ENCODE results near the gene SYNPO. TPM values are rescaled to one million over a fixed set of nuclear protein-coding genes. Genes with fewer than 3 reads are reported as not detected.

The SYNPO gene
- total and polyA plus RNA-seq, 5 donors, result 552 to 675 (median 598) TPM

DNA sequence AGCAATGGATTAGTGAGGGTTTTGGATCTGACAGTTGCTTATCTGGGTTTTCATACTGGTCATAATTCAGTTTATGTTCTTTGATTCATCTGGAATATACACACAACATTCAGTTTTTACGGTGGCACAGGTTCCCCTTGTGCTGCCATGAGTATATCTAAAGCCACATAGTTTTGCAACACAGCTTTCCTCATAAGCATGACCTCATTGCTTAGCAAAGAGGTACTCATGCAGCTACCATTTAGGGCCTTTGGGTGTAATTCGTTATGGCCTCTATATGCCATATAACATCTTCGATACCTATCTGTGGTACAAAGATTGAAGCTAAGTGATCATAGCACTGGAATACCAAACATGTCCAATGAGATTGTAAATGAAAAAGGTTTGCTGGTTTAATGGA is 63.3 kb downstream of the SYNPO start:
- Histone ChIP-seq H3K27me3 (ENCODE audit: control insufficient read depth, insufficient read depth) (no peaks in the 10 kb centered on the region), H3K27ac (ENCODE audit: low read length) (no peak overlapping the region), H3K9me3 (ENCODE audit: control insufficient read depth, low read length) (no peaks in the 10 kb centered on the region), H3K4me3 (ENCODE audit: low read length) (no peak overlapping the region), H3K4me1 (ENCODE audit: control insufficient read depth, insufficient read depth, low read length) (no peaks in the 10 kb centered on the region)
- intact Hi-C loops (cut with DNase I), result loop anchor here in 1 of 4 donors (5.0 kb wide), 1 partner anchor 141 kb away; no protein-coding TSS in a partner anchor
- DNase-seq (no peak), ATAC-seq (no peak)
- WGBS, result 84% methylated on average over 3 of the region's 3 CpGs

DNA sequence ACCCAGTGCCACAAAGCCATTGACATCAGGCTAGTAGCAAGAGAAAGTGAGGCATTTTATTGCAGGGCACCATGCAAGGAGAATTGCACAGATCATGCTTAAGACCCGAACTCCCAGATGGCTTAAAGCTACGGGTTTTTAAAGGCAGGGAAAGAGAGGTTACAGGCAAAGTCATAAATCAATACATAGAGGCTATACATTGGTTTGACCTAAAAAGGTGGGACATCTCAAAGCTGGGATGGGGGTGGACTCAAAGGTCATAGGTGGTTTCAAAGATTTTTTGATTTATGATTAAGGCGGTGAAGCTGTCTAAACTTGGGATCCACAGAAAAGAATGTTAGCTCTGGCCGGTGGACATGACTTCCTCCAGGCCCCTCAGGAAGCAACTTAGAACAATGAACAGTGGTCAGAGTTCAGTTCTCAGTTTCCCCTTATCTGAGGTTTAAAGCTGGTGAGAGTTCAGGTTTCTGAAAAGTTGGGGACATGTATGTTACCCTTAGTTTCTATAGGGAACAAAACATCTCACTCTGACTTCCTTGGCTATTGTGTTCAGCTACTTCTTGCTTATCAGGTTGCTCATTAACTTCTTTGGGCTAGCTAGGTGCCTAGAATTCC is 66.4 kb downstream of the SYNPO start:
- intact Hi-C loops (cut with DNase I), result no loop called here
- WGBS, result 66% methylated on average over 4 of the region's 4 CpGs

More for the DNA sequence above, 66.4 kb downstream of the SYNPO start:
- H3K4me1 ChIP-seq (ENCODE audit: control insufficient read depth, insufficient read depth, low read length), result no peaks in the 10 kb centered on the region
- no peak for DNase-seq
- no peak overlapping the region for H3K4me3 ChIP-seq (ENCODE audit: low read length)
- no peaks in the 10 kb centered on the region for H3K27me3 ChIP-seq (ENCODE audit: control insufficient read depth, insufficient read depth)
- no peaks in the 10 kb centered on the region for H3K9me3 ChIP-seq (ENCODE audit: control insufficient read depth, low read length)
- H3K27ac ChIP-seq (ENCODE audit: low read length), result no peak overlapping the region
- no peak for ATAC-seq

Other genes starting within 250 kb of the SYNPO start
- gene CD74, start 227.8 kb upstream of the SYNPO start, total RNA-seq, result 100 to 1,000 TPM; 222 to 331 (median 251) TPM
- gene CD74, start 227.8 kb upstream of the SYNPO start, polyA plus RNA-seq, result 201 TPM
- gene RPS14, start 190.9 kb upstream of the SYNPO start, total RNA-seq, result 1,000 to 10,000 TPM; 1,254 to 1,552 (median 1,386) TPM
- gene RPS14, start 190.9 kb upstream of the SYNPO start, polyA plus RNA-seq, result 1,870 TPM
- gene NDST1, start 132.5 kb upstream of the SYNPO start, total RNA-seq, result 10 to 100 TPM; 53.1 to 67.8 (median 58.7) TPM
- 45.9 TPM for gene NDST1, start 132.5 kb upstream of the SYNPO start, polyA plus RNA-seq
- 1 to 10 TPM; 4.0 to 9.3 (median 5.2) TPM for gene MYOZ3, start 20.6 kb downstream of the SYNPO start, total RNA-seq
- gene MYOZ3, start 20.6 kb downstream of the SYNPO start, polyA plus RNA-seq, result 3.3 TPM
- 10 to 100 TPM; 25.1 to 30.8 (median 26.4) TPM for gene RBM22, start 60.4 kb downstream of the SYNPO start, total RNA-seq
- 19.3 TPM for gene RBM22, start 60.4 kb downstream of the SYNPO start, polyA plus RNA-seq
- gene DCTN4, start 118.4 kb downstream of the SYNPO start, total RNA-seq, result 10 to 100 TPM; 41.8 to 51.6 (median 47.6) TPM
- 22.7 TPM for gene DCTN4, start 118.4 kb downstream of the SYNPO start, polyA plus RNA-seq
- 10 to 100 TPM; 16.3 to 33.5 (median 19.9) TPM for gene SMIM3, start 138.1 kb downstream of the SYNPO start, total RNA-seq
- 22.9 TPM for gene SMIM3, start 138.1 kb downstream of the SYNPO start, polyA plus RNA-seq
- not detected for gene IRGM, start 205.9 kb downstream of the SYNPO start, total RNA-seq
- gene IRGM, start 205.9 kb downstream of the SYNPO start, polyA plus RNA-seq, result not detected